SU-DHL-6 (cell line): Measurements from ENCODE around the gene IGFLR1.

Source experiments
- H2AFZ ChIP-seq: fragments of 200-600 bp; sonication (generic); 2 replicates; pipeline ENCODE4 v1.6.1; 2014; ENCODE audit warnings: low read depth, mild to moderate bottlenecking, moderate library complexity, mixed read lengths, antibody characterized with exemption, low read length; ENCODE audit not compliant: severe bottlenecking
- H3F3A ChIP-seq: fragments of 200-600 bp; shearing (Covaris generic); 2 replicates; pipeline ENCODE4 v1.6.0; 2016; ENCODE audit warnings: antibody characterized with exemption, mild to moderate bottlenecking; ENCODE audit not compliant: insufficient read depth
- H3K27ac ChIP-seq: fragments of 200-600 bp; sonication (generic); 2 replicates; pipeline ENCODE4 v1.5.1; 2016; ENCODE audit warnings: low read depth, mild to moderate bottlenecking, low read length, moderate library complexity, mixed read lengths
- H3K27me3 ChIP-seq: fragments of 200-600 bp; sonication (generic), shearing (Covaris generic); 2 replicates; pipeline ENCODE4 v1.6.0; 2014; ENCODE audit warnings: mild to moderate bottlenecking, low read length
- H3K36me3 ChIP-seq: fragments of 200-600 bp; sonication (generic); 2 replicates; pipeline ENCODE4 v1.6.1; 2014; ENCODE audit warnings: mild to moderate bottlenecking, low read length, mixed read lengths
- H3K4me2 ChIP-seq: fragments of 300-600, 200-600 bp; shearing (Covaris generic), sonication (generic); 2 replicates; pipeline ENCODE4 v1.6.0; 2014; ENCODE audit warnings: low read length, low read depth, mild to moderate bottlenecking; ENCODE audit not compliant: poor library complexity, severe bottlenecking
- H3K4me3 ChIP-seq: fragments of 200-600 bp; sonication (generic); 2 replicates; pipeline ENCODE4 v1.5.1; 2014; ENCODE audit warnings: antibody characterized with exemption, low read length, mild to moderate bottlenecking, mixed read lengths; ENCODE audit not compliant: insufficient read depth, poor library complexity, severe bottlenecking
- H3K79me2 ChIP-seq: fragments of 200-600 bp; sonication (generic); 2 replicates; pipeline ENCODE4 v1.6.1; 2014; ENCODE audit warnings: mild to moderate bottlenecking, low read length, moderate library complexity; ENCODE audit not compliant: insufficient read depth
- H3K9ac ChIP-seq: fragments of 200-600 bp; sonication (generic); 2 replicates; pipeline ENCODE4 v1.7.0; 2014; ENCODE audit warnings: mild to moderate bottlenecking, low read length
- H3K9me2 ChIP-seq: fragments of 200-600 bp; sonication (generic); replicated peaks from 2 replicates; pipeline ENCODE4 v1.6.1; 2014; ENCODE audit warnings: low read length; ENCODE audit not compliant: insufficient read depth
- H3K9me3 ChIP-seq: fragments of 200-600 bp; sonication (generic); 2 replicates; pipeline ENCODE4 v1.6.1; 2014; ENCODE audit warnings: low read length, mixed read lengths; ENCODE audit not compliant: insufficient read depth
- H4K20me1 ChIP-seq: fragments of 200-600 bp; sonication (generic); 2 replicates; pipeline ENCODE4 v1.6.1; 2014; ENCODE audit warnings: low read depth, mild to moderate bottlenecking, antibody characterized with exemption, low read length, moderate library complexity, mixed read lengths
- EZH2phosphoT487 ChIP-seq: fragments of 200-600 bp; sonication (generic), shearing (Covaris generic); conservative IDR thresholded peaks from 2 replicates; pipeline ENCODE4 v1.6.1; 2018; ENCODE audit warnings: mild to moderate bottlenecking, antibody characterized with exemption, low read length, moderate library complexity, mixed read lengths
- TF ChIP-seq, protein P1 (sequence below): fragments of 200-600 bp; sonication (generic); IDR thresholded peaks from one replicate; pipeline ENCODE4 v1.5.1; 2017; ENCODE audit warnings: antibody characterized with exemption, mild to moderate bottlenecking, low read length, moderate library complexity; ENCODE audit not compliant: insufficient read depth, poor library complexity, severe bottlenecking

The IGFLR1 gene

DNA sequence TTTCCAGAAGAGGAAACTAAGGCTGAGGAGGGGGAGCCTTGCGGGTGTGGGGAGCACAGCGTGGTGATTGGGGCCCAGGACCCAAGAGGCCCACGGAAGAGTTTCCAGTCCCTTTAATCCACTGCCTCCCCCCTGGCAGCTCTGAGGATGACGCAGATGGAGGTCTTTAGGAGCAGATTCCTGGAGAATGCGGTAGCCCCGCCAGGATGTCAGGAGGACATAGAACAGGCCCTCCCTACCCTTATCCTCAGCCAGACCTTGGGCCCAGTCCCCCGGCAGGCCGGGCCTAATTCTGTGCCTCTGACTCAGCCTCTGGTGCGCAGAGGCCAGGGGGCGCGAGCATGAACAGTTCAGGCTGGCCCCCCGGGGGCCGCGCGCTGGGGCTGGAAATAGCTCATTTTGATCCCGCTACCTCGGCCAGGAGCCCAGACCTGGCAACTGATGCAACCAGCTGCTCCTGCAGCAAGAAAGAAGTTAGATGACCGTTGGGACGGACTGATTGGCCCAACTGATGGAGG lies 15.0 kb upstream of the IGFLR1 start:
- H3K9me2 ChIP-seq = no peaks in the 10 kb centered on the region
- peaks cover 17% of the 10 kb centered on the region for H3K79me2 ChIP-seq
- H3K4me2 ChIP-seq = peak overlapping the region; percentile 84
- H3K4me3 ChIP-seq = peak overlapping the region; percentile 69
- H3K27me3 ChIP-seq = no peaks in the 10 kb centered on the region
- H3F3A ChIP-seq = no peaks in the 10 kb centered on the region
- peak overlapping the region; percentile 66 for H3K27ac ChIP-seq
- TF ChIP-seq, protein P1, sequence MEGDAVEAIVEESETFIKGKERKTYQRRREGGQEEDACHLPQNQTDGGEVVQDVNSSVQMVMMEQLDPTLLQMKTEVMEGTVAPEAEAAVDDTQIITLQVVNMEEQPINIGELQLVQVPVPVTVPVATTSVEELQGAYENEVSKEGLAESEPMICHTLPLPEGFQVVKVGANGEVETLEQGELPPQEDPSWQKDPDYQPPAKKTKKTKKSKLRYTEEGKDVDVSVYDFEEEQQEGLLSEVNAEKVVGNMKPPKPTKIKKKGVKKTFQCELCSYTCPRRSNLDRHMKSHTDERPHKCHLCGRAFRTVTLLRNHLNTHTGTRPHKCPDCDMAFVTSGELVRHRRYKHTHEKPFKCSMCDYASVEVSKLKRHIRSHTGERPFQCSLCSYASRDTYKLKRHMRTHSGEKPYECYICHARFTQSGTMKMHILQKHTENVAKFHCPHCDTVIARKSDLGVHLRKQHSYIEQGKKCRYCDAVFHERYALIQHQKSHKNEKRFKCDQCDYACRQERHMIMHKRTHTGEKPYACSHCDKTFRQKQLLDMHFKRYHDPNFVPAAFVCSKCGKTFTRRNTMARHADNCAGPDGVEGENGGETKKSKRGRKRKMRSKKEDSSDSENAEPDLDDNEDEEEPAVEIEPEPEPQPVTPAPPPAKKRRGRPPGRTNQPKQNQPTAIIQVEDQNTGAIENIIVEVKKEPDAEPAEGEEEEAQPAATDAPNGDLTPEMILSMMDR = no peak
- no peak for TF ChIP-seq EZH2phosphoT487
- no peak overlapping the region for H2AFZ ChIP-seq
- H3K36me3 ChIP-seq = no peaks in the 10 kb centered on the region
- H4K20me1 ChIP-seq = no peaks in the 10 kb centered on the region
- H3K9me3 ChIP-seq = no peaks in the 10 kb centered on the region
- H3K9ac ChIP-seq = peak overlapping the region; percentile 81

DNA sequence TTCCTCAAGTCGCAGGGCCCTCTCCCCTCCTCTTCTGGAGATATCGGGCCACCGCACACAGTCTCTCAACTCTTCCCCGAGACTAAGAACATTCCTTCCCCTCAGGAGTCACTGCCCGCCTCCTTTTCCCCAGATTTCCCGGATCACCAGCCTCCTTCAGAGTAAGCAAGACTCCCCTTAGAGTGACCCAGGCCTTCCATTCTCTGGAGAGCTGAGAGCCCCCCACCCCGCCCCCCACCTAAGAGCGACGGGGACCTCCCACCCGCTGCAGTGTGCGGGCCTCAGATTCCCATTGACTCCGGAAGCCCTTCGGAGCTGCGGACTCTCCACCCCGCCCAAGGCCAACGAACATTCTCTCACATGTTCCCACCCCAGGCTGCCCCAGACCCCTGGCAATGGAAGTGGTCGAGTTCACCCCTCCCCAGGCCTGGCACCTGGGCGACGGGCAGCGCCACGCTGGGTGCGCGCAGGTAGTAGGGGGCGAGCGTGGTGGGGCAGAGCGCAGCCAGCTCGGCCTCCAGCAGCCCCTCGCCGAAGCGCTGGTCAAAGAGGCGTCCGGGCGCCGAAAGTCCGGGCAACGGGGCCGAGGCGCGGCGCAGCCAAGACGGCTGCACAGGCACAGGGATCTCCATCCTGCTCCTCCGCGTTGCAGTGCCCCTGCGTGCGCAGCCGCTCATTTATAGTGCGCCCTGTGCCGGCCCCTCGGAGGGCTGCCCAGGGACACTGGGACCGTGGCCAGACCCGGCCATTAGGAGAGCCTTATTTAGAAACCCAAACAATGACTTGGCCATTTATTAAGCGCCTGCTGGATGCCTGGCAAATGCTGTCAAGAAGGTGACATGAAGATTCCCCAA lies 14.4 kb upstream of the IGFLR1 start, which contains the start of gene HSPB6:
Gene HSPB6 (minus strand): TSS at position 653 of the 854 bp plus-strand sequence. CDS start 21 bp downstream, at position 632.
- H3K9me2 ChIP-seq = no peaks in the 10 kb centered on the region
- H4K20me1 ChIP-seq = no peaks in the 10 kb centered on the region
- no peaks in the 10 kb centered on the region for H3F3A ChIP-seq
- H3K4me2 ChIP-seq = peak within 1 kb of the TSS; percentile 84
- peak within 1 kb of the TSS; percentile 69 for H3K4me3 ChIP-seq
- peak within 1 kb of the TSS; percentile 66 for H3K27ac ChIP-seq
- peaks cover 17% of the 10 kb centered on the region for H3K79me2 ChIP-seq
- no peaks in the 10 kb centered on the region for H3K9me3 ChIP-seq
- TF ChIP-seq, protein P1 = no peak
- no peaks in the 10 kb centered on the region for H3K27me3 ChIP-seq
- H3K9ac ChIP-seq = peak within 1 kb of the TSS; percentile 81
- no peak within 1 kb of the TSS for H2AFZ ChIP-seq
- no peaks in the 10 kb centered on the region for H3K36me3 ChIP-seq

DNA sequence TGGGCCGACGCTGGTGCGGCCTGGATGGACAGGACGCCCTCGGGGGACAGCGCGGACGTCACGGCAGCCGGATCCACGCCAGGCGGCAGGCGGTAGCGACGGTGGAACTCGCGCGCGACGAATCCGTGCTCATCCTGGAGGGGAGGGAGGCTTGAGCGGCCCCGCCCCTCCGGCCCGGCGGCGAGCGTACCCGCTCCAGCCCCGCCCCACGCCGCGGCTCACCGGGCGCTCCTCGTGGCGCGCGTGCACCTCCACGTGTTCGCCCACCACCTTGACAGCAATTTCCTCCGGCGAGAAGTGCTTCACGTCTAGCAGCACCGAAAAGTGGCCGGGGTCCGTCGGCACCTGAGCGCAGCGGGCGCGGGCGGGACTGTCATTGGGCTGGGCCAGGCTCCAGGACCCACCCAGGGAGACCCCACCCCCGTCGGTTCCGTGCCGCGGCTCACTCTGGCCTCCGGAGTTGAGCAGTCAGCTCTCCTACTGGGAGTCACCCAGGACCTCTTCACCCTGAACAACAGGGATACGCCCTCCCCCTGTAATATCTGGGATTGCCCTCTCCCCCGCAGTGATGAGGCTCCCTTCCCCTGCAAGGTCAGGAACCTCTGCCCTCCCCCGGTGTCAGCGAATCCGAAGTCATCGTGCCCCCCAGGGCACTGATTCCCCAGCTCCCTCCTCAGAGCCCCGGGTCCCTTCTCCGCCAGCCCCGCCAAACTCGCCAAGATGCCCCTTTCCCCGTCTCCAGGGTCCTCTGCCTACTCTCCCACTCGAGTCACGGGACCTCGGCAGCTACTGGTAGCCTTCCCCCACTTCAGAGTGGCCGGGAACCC lies 13.5 kb upstream of the IGFLR1 start:
- no peak overlapping the region for H3K27ac ChIP-seq
- peaks cover 17% of the 10 kb centered on the region for H3K79me2 ChIP-seq
- no peaks in the 10 kb centered on the region for H3F3A ChIP-seq
- no peak overlapping the region for H3K9ac ChIP-seq
- H4K20me1 ChIP-seq = no peaks in the 10 kb centered on the region
- no peaks in the 10 kb centered on the region for H3K36me3 ChIP-seq
- no peak overlapping the region for H3K4me2 ChIP-seq
- H3K4me3 ChIP-seq = no peak overlapping the region
- no peaks in the 10 kb centered on the region for H3K27me3 ChIP-seq
- H3K9me2 ChIP-seq = no peaks in the 10 kb centered on the region
- no peaks in the 10 kb centered on the region for H3K9me3 ChIP-seq
- TF ChIP-seq EZH2phosphoT487 = no peak
- TF ChIP-seq, protein P1 = no peak
- H2AFZ ChIP-seq = no peak overlapping the region
